Left ventricle myocardium inferior (tissue), 1 donor: ENCODE results near the gene SAMM50. TPM values are rescaled to one million over a fixed set of nuclear protein-coding genes. Genes with fewer than 3 reads are reported as not detected.

ENCODE experiments used
- DNase-seq: peaks from one replicate; pipeline ENCODE4 v3.0.0-alpha.2; 2020
- H3K27ac ChIP-seq: fragments of 200-600 bp; replicated peaks from 2 replicates; pipeline ENCODE4 v1.8.0; 2021
- H3K27me3 ChIP-seq: fragments of 200-600 bp; 2 replicates; pipeline ENCODE4 v1.8.0; 2021; ENCODE audit warnings: low read depth
- H3K36me3 ChIP-seq: fragments of 200-600 bp; 2 replicates; pipeline ENCODE4 v1.8.0; 2021
- H3K4me1 ChIP-seq: fragments of 200-600 bp; 2 replicates; pipeline ENCODE4 v1.8.0; 2021
- H3K4me3 ChIP-seq: fragments of 200-600 bp; 2 replicates; pipeline ENCODE4 v1.8.0; 2021; ENCODE audit warnings: mild to moderate bottlenecking, moderate library complexity
- H3K9me3 ChIP-seq: fragments of 200-600 bp; replicated peaks from 2 replicates; pipeline ENCODE4 v1.8.0; 2021
- intact Hi-C: fragments of 100-400 bp; cut with micrococcal nuclease; formaldehyde crosslinking; loops from one replicate; pipeline ENCODE4 v1.11.0; 2022
- total RNA-seq: library from RNA; stranded (reverse); fragmentation: NEBNext Ultra II Directional; extraction: Animal tissue kit (Norgen Biotek cat#: 25700); gene quantifications from one replicate; pipeline ENCODE4 v1.2.1, GENCODE V29; 2021
- TF ChIP-seq, protein P1 (sequence below): fragments of 200-600 bp; IDR thresholded peaks from 2 replicates; pipeline ENCODE4 v1.8.0; 2021; ENCODE audit warnings: antibody characterized with exemption, mild to moderate bottlenecking, borderline replicate concordance
- donor health status: DM: no; HTN: yes; CAD: no; lungs with severe emphysema.

Gene SAMM50
- total RNA-seq, 1 donor from 2014 or later, result 72.0 TPM

DNA sequence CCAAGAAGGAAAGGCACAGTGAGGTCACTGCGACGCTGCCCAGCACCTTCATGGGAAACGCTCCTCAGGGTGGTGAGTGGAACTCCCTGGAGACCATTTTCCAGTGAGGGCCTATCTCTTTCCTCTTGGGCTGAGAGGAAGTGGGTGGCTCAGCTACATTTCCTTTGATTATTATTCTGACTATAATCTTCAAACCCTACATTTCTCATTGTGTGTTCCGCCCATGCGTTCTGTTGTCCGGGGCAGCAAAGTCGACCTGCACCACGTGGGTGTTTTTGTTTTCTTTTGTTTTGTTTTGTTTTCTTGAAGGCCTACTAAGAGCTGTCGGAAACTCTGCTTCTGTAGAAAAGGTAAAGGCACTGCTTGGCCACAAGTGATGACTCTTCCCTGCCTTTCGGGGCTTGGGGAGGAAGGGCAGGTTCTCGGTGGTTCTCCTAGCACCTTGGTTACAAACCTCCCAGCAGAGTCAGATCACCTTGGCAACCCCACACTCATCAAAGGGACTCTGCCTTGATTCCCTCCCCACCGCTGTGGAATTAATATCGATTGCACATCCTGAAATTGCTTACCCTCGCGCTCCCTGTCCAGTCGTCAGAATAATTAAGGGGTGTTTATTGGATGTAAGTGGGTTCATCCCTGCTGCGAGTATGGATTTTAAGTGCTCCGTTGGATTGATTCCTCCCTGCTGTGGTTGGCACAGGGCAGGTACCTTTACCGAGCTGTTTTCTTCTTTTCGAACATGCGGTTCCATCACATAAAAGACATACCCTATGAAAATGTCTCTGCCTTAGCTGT lies 76.1 kb downstream of the SAMM50 start:
- peaks cover 87% of the 10 kb centered on the region for H3K4me1 ChIP-seq
- TF ChIP-seq, protein P1, sequence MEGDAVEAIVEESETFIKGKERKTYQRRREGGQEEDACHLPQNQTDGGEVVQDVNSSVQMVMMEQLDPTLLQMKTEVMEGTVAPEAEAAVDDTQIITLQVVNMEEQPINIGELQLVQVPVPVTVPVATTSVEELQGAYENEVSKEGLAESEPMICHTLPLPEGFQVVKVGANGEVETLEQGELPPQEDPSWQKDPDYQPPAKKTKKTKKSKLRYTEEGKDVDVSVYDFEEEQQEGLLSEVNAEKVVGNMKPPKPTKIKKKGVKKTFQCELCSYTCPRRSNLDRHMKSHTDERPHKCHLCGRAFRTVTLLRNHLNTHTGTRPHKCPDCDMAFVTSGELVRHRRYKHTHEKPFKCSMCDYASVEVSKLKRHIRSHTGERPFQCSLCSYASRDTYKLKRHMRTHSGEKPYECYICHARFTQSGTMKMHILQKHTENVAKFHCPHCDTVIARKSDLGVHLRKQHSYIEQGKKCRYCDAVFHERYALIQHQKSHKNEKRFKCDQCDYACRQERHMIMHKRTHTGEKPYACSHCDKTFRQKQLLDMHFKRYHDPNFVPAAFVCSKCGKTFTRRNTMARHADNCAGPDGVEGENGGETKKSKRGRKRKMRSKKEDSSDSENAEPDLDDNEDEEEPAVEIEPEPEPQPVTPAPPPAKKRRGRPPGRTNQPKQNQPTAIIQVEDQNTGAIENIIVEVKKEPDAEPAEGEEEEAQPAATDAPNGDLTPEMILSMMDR, result no peak
- H3K9me3 ChIP-seq, result no peaks in the 10 kb centered on the region
- no peak overlapping the region for H3K4me3 ChIP-seq
- intact Hi-C loops, result no loop called here
- peak overlapping the region; percentile 98 for H3K27ac ChIP-seq
- DNase-seq, result no peak
- no peaks in the 10 kb centered on the region for H3K36me3 ChIP-seq
- no peaks in the 10 kb centered on the region for H3K27me3 ChIP-seq

DNA sequence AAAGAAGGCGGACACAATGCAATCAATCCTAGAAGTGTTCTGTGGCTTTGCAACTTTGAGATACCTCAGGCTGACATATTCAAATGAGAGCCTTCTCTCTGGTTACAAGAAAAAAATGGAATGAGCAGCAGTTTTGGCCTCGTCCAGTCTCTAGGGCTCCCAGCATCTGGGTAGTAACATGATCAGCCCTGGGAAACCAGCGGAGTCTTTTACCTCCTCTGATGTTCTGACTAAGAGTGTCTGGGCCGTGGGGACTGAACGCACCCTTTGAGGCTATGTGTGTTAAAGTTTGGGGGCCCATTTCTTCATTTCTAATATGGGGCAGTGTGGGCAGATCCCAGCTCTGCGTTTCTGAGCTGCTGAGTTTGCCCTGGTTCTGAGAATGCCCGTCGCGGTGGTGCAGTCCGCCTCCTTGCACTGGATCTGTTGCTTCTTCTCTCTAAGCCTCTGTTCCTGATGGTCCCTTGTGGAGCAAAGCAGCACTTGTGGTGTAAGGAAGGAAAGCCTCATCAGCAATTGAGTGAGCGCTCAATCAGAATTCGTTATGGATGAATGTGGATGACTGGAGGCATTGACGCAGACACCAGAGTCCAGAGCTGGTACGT lies 77.0 kb downstream of the SAMM50 start:
- no peak overlapping the region for H3K4me3 ChIP-seq
- H3K4me1 ChIP-seq, result peaks cover 85% of the 10 kb centered on the region

DNA sequence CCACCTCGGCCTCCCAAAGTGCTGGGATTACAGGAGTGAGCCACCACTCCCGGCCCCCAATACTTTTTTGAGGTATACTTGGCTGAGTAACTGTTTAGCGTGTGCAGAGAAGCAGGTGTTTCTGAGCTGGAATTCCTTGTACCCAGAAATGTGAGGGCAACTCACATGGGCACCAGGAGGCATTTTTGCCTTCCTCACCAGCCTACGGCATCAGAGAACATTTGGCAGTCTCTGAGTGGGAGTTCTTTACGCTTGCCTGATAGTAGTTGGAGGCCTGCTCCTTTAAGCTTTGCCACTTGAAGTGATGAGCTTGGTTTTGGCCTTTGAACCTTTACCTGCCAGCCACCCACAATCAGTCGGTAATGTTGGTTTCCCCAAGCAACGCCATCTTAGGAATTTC lies 78.0 kb downstream of the SAMM50 start:
- intact Hi-C loops, result no loop called here
- H3K36me3 ChIP-seq, result no peaks in the 10 kb centered on the region
- peak overlapping the region; percentile 98 for H3K27ac ChIP-seq
- TF ChIP-seq, protein P1, result no peak
- DNase-seq, result no peak
- peaks cover 85% of the 10 kb centered on the region for H3K4me1 ChIP-seq
- H3K27me3 ChIP-seq, result no peaks in the 10 kb centered on the region
- H3K4me3 ChIP-seq, result no peak overlapping the region
- H3K9me3 ChIP-seq, result no peaks in the 10 kb centered on the region

More for the DNA sequence above, 77.0 kb downstream of the SAMM50 start:
- intact Hi-C loops, result no loop called here
- Histone ChIP-seq H3K9me3 (no peaks in the 10 kb centered on the region), H3K36me3 (no peaks in the 10 kb centered on the region), H3K27me3 (no peaks in the 10 kb centered on the region), H3K27ac (peak overlapping the region; percentile 98)
- TF ChIP-seq, protein P1, result no peak
- no peak for DNase-seq

DNA sequence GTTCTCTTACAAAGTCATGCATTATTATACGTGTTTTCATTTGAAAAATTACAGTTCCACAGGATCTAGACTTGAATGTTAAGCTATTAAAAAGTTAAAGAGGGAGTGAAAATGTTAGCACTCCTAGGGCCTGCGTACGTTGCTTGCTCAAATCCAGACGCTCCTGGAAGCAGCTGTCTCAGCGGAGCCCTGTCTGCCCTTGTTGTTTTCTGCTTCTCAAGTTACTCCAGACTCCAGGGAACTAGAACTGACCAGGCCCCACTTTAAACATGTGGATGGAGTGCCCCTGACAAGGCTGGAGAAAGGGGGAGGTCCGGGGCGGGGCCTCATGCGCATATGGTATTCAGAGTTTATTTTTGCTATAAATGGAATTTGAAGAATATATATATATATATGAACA lies 78.5 kb downstream of the SAMM50 start:
- TF ChIP-seq, protein P1, result no peak
- peaks cover 85% of the 10 kb centered on the region for H3K4me1 ChIP-seq
- no peak for DNase-seq

DNA sequence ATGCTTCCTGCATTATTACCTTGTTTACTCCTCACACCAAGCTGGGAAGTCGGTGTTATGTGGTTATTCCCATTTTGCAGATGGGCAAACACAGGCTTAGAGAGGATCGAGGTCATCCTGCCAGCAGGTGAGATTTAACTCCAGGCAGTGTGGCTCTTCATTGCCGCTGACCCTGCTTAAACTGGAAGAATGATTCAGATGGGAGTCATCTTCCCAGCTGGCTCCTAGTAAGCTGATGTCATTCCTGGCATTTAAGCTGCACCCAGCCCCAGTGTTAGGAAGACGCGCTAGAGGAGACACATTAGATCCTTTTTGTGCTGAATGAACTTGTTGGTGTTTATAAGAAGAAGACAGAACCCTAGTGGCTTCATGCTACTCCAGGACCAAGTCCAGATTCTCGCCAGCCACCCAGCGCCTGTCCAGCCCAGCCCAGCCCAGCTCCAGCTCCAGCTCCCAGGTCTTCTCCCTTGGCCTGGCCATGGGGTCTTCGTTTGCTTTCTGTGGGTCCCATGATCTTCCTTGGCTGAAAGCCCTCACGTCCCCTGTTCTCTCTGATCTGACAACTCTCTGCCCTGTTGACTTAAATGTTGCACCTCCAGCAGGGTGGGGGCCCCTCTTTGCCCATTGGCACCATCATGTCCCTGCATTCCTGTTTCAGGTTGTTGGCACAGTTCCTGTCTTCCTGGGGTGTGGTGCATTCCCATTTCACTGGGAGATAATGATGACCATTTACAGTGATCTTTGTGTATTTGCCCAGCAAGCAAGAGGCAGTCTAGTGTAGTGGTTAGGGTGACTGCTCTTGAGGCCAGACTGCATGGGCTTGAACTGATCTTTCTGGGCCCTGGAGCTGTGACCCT lies 82.5 kb downstream of the SAMM50 start:
- DNase-seq, result no peak
- TF ChIP-seq, protein P1, result no peak
- Histone ChIP-seq H3K36me3 (peaks cover 3% of the 10 kb centered on the region), H3K27ac (peak overlapping the region; percentile 85), H3K4me3 (peak overlapping the region; percentile 12), H3K9me3 (no peaks in the 10 kb centered on the region), H3K4me1 (peaks cover 58% of the 10 kb centered on the region), H3K27me3 (no peaks in the 10 kb centered on the region)
- intact Hi-C loops, result no loop called here

More for the DNA sequence above, 78.5 kb downstream of the SAMM50 start:
- no peaks in the 10 kb centered on the region for H3K9me3 ChIP-seq
- H3K27ac ChIP-seq, result peak overlapping the region; percentile 98
- no peaks in the 10 kb centered on the region for H3K36me3 ChIP-seq
- intact Hi-C loops, result no loop called here
- H3K27me3 ChIP-seq, result no peaks in the 10 kb centered on the region
- no peak overlapping the region for H3K4me3 ChIP-seq
